ENCODE measurements around the gene RYR1.
"Not testable (repeated sequence)": the region's sequence is repeated elsewhere in the genome, so short reads cannot be mapped to it uniquely, and the experiment has no call there.

RYR1 gene

GRCh38 chr19:38550376-38550775 lies 116.9 kb downstream of the RYR1 start:
- no peak for TF ChIP-seq CTCF (IDR thresholded peaks at IDR 0.05; ENCODE audit: low read length, missing control alignments)
- no peak overlapping the region for H3K4me3 ChIP-seq (replicated peaks; ENCODE audit: low read depth, low read length)

GRCh38 chr19:38551450-38551813 lies 117.9 kb downstream of the RYR1 start:
- no peak for DNase-seq (ENCODE audit: low read depth)
- TF ChIP-seq CTCF (IDR thresholded peaks at IDR 0.05; ENCODE audit: low read length, missing control alignments): no peak
- no peak overlapping the region for H3K4me3 ChIP-seq (replicated peaks; ENCODE audit: low read depth, low read length)

More at GRCh38 chr19:38550376-38550775, 116.9 kb downstream of the RYR1 start:
- DNase-seq (ENCODE audit: low read depth): no peak

GRCh38 chr19:38553239-38553638 lies 119.7 kb downstream of the RYR1 start:
- not testable (repeated sequence) for H3K4me3 ChIP-seq (replicated peaks; ENCODE audit: low read depth, low read length); DNase-seq (ENCODE audit: low read depth)

GRCh38 chr19:38554676-38555141 lies 121.2 kb downstream of the RYR1 start:
- H3K4me3 ChIP-seq (replicated peaks; ENCODE audit: low read depth, low read length): no peak overlapping the region
- TF ChIP-seq CTCF (IDR thresholded peaks at IDR 0.05; ENCODE audit: low read length, missing control alignments): no peak
- no peak for DNase-seq (ENCODE audit: low read depth)

- no peak for TF ChIP-seq CTCF (IDR thresholded peaks at IDR 0.05; ENCODE audit: low read length, missing control alignments)
- DNase-seq (ENCODE audit: low read depth): no peak
- H3K4me3 ChIP-seq (replicated peaks; ENCODE audit: low read depth, low read length): no peak overlapping the region
Measured at GRCh38 chr19:38555200-38555599, 121.7 kb downstream of the RYR1 start.

- H3K4me3 ChIP-seq (replicated peaks; ENCODE audit: low read depth, low read length): no peak overlapping the region
- peak; percentile 9 for DNase-seq (ENCODE audit: low read depth)
- TF ChIP-seq CTCF (IDR thresholded peaks at IDR 0.05; ENCODE audit: low read length, missing control alignments): peak; percentile 23
Measured at GRCh38 chr19:38556521-38557174, 123.2 kb downstream of the RYR1 start.

GRCh38 chr19:38557205-38557799 lies 123.8 kb downstream of the RYR1 start:
- no peak for TF ChIP-seq CTCF (IDR thresholded peaks at IDR 0.05; ENCODE audit: low read length, missing control alignments)
- no peak for DNase-seq (ENCODE audit: low read depth)
- no peak overlapping the region for H3K4me3 ChIP-seq (replicated peaks; ENCODE audit: low read depth, low read length)

GRCh38 chr19:38558933-38559332 lies 125.4 kb downstream of the RYR1 start:
- not testable (repeated sequence) for DNase-seq (ENCODE audit: low read depth); H3K4me3 ChIP-seq (replicated peaks; ENCODE audit: low read depth, low read length)
